Ovary (tissue), 3 donors: ENCODE results near the gene TGFBI.

Experiments used
- CTCF ChIP-seq, 3 donors: fragments of 450-650 bp in 2 of 3; fragments of 200-600 bp in 1 of 3; IDR thresholded peaks; one replicate each; pipeline versions ENCODE4 v1.5.1 to v1.8.0; 2016 to 2022; ENCODE audit warnings: antibody characterized with exemption in 3 of 3, mild to moderate bottlenecking in 1 of 3
- EP300 ChIP-seq: sonication (generic); formaldehyde crosslinking; IDR thresholded peaks from one replicate; pipeline ENCODE4 v1.6.1; 2017; ENCODE audit warnings: antibody characterized with exemption
- POLR2A ChIP-seq: fragments of 450-650 bp; IDR thresholded peaks from one replicate; pipeline ENCODE4 v1.6.1; 2017; ENCODE audit warnings: antibody characterized with exemption, mild to moderate bottlenecking, moderate library complexity
- donor health status: DM: no; HTN: no; CAD: no.

GRCh38 chr5:135996611-135997010, 32.2 kb upstream of the TGFBI start:
- TF ChIP-seq POLR2A, result no peak
- TF ChIP-seq CTCF (IDR thresholded peaks at IDR 0.05), result no peak
- no peak for TF ChIP-seq EP300
